Neural cell (in vitro differentiated cells): ENCODE measurements around the gene POLR2L.

ENCODE experiments used
- EP300 ChIP-seq: fragments of 450-650 bp; conservative IDR thresholded peaks from 2 replicates; pipeline ENCODE4 v1.6.1; 2014; ENCODE audit warnings: antibody characterized with exemption, mild to moderate bottlenecking, moderate library complexity; ENCODE audit not compliant: poor library complexity, severe bottlenecking
- EZH2 ChIP-seq: fragments of 200-600, 300-800 bp; shearing (Covaris generic), sonication (generic); IDR thresholded peaks from 2 replicates; pipeline ENCODE4 v1.6.1; 2014; ENCODE audit warnings: antibody characterized with exemption, low read length, borderline replicate concordance, mild to moderate bottlenecking; ENCODE audit not compliant: insufficient read depth, poor library complexity, severe bottlenecking
- POLR2AphosphoS5 ChIP-seq: IDR thresholded peaks from 2 replicates; pipeline ENCODE4 v1.6.1; 2012
- RAD21 ChIP-seq: fragments of 450-650 bp; conservative IDR thresholded peaks from 2 replicates; pipeline ENCODE4 v1.6.1; 2014; ENCODE audit warnings: antibody characterized with exemption, mild to moderate bottlenecking, moderate library complexity
- TAF1 ChIP-seq: IDR thresholded peaks from 2 replicates; pipeline ENCODE4 v1.6.1; 2012; ENCODE audit warnings: low read depth
- TF ChIP-seq, protein P1 (sequence below): fragments of 450-650 bp; IDR thresholded peaks from 2 replicates; pipeline ENCODE4 v1.5.1; 2014; ENCODE audit warnings: antibody characterized with exemption, mild to moderate bottlenecking, moderate library complexity; ENCODE audit not compliant: poor library complexity, severe bottlenecking
- TF ChIP-seq, protein P2 (sequence below): IDR thresholded peaks from 2 replicates; pipeline ENCODE4 v1.6.1; 2012; ENCODE audit warnings: borderline replicate concordance

DNA sequence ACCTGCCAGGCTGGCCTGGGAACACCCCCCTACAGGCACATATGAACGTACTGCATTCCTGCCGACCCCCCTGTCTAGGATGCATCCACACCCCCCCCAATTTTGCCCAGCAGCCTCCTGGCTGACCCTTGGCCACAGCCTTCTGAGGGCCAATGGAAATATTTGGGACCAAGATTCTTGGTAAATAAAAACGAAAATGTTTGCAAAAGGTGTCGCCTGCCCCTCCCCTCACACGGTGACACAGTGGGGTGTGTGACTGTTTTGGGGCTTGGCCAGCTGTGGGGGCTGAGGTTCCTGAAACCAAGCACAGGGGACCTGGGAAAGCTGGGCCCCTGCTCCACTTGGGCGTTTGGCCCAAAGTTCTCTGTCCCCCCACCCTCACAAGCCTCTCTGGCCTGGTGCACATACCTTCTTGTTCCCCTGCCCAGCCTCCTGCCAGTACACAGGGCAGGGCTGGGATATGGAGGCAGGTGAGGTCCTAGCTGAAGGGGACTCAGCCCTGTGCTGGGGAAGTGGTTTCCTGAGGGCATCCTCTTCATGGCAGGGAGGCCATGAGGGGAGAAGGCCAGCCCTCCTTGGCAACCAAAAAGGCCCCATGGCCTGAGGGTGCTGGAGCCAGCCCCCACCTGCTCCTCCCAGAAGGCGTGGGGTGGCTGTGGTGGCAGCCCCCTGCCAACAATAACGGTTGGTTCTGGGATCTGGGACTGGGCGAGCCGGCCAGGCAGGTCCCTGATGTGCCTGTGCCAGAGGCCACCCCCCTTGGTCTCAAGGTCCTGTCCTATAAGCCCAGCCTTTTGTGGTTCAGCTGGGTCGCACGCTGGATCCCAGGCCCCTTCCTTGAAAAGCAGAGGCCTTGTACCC, 16.7 kb downstream of the POLR2L start:
- TF ChIP-seq RAD21 (no peak), POLR2AphosphoS5 (no peak), EP300 (no peak), EZH2 (no peak), TAF1 (no peak)
- TF ChIP-seq, protein P1, sequence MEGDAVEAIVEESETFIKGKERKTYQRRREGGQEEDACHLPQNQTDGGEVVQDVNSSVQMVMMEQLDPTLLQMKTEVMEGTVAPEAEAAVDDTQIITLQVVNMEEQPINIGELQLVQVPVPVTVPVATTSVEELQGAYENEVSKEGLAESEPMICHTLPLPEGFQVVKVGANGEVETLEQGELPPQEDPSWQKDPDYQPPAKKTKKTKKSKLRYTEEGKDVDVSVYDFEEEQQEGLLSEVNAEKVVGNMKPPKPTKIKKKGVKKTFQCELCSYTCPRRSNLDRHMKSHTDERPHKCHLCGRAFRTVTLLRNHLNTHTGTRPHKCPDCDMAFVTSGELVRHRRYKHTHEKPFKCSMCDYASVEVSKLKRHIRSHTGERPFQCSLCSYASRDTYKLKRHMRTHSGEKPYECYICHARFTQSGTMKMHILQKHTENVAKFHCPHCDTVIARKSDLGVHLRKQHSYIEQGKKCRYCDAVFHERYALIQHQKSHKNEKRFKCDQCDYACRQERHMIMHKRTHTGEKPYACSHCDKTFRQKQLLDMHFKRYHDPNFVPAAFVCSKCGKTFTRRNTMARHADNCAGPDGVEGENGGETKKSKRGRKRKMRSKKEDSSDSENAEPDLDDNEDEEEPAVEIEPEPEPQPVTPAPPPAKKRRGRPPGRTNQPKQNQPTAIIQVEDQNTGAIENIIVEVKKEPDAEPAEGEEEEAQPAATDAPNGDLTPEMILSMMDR: no peak
- TF ChIP-seq, protein P2, sequence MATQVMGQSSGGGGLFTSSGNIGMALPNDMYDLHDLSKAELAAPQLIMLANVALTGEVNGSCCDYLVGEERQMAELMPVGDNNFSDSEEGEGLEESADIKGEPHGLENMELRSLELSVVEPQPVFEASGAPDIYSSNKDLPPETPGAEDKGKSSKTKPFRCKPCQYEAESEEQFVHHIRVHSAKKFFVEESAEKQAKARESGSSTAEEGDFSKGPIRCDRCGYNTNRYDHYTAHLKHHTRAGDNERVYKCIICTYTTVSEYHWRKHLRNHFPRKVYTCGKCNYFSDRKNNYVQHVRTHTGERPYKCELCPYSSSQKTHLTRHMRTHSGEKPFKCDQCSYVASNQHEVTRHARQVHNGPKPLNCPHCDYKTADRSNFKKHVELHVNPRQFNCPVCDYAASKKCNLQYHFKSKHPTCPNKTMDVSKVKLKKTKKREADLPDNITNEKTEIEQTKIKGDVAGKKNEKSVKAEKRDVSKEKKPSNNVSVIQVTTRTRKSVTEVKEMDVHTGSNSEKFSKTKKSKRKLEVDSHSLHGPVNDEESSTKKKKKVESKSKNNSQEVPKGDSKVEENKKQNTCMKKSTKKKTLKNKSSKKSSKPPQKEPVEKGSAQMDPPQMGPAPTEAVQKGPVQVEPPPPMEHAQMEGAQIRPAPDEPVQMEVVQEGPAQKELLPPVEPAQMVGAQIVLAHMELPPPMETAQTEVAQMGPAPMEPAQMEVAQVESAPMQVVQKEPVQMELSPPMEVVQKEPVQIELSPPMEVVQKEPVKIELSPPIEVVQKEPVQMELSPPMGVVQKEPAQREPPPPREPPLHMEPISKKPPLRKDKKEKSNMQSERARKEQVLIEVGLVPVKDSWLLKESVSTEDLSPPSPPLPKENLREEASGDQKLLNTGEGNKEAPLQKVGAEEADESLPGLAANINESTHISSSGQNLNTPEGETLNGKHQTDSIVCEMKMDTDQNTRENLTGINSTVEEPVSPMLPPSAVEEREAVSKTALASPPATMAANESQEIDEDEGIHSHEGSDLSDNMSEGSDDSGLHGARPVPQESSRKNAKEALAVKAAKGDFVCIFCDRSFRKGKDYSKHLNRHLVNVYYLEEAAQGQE: no peak
